Activated T-cell treated with anti-CD3 and anti-CD28 coated beads for 48 hours (primary cell): ENCODE measurements around the gene PPP1R12A.

Experiments
- DNase-seq: peaks from one replicate; pipeline ENCODE4 v3.0.0-alpha.2; 2020; ENCODE audit warnings: low read depth

Gene PPP1R12A

DNA sequence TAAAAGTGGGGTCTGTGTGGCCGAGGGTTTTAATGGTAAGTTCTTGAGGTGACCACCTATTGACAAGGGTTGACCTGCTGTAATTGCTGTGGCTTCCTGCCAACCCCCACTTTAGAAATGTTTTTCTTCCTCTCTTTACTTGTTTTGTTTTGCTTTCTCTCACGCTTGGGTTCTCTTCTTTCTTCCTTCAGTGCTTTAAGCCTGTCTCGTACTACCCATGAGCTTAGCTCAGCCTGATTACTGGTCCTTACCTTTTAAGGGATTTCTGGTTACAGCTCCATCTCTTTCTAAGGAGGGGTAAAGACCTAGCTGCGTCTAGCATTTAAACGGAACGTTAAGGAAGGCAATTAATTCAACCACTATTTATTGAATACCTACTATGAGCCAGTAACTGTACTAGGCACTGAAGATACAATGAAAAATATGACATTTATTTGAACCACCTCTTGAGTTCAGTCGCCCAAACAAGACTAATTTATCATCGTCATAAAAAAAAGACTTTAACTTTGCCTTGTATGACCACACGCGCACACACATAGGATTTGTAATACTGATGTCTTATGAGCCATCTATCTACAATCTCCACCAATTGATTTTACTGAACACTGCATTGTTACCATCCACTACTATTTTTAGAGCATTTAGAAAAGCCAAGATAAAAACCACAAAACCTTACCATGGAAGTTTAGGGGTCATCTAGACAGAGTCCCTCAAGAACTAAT is 888 bp upstream of the PPP1R12A start:
- no peak for DNase-seq

DNA sequence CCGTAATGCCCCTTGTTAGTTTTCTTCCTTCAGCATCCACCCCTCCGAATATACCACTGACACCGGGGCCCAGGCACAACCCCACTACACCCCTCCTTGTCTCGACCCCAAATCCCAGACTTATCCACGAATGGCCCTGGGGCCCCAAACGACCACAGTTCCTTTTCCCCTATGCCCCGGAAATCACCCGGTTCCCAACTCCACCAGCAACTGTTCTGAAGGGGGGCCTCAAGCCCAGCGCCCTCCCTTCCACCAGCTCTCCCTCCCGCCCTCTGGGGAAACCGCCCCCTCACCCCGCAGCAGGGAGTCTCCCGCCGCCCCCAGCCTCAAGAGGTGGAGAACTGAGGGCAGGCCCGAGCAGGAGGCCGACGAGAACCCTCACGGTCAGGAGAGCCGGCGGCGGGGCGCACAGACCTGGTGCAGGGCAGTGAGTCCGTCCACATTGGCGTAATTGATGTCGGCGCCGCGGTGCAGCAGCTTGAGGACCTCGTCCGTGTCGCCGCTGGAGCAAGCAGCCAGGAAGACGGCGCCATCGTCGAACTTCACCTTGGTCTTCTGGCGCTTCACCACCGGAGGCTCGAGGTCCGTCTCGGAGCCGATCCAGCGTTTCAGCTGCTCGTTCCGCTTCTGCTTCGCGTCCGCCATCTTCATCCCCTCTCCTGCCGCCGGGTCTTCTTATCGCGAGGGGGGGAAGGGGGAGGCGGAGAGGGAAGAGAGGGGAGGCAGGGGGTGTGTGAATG is 446 bp downstream of the PPP1R12A start:
- peak; percentile 31 for DNase-seq

DNA sequence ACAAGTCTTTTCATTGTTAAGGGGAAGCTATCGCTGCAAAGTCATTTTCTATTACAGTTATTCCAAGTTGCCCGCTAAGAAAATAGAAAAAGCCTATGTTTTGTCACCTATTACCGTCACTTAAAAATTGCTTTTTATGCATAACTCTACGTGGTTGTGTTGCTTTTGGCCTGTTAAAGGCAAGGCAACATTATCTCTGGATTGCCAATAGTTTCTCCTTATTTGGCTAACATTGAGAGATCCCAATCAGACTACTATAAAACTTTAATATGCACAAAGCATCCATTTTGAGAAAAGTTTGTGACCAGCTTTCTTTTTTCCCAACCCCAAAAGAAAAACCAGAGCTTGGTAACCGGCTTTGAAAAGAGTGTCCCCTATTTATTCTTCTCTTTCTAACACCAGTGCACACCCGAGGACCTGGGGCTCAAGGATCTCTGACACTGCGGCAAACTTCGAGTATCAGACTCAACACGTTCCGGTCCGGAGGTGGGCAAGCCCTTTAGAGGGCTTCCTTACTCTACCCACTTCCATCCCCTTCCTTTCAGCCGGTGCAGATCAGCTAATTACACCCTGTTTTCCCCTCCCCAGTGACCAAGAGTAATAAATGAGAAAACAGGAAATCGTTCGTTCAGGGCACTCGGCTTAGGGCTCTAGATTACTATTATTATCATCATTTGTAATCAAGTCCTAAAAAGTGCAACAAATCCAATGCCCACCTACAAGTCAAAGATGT is 1.2 kb downstream of the PPP1R12A start:
- no peak for DNase-seq

DNA sequence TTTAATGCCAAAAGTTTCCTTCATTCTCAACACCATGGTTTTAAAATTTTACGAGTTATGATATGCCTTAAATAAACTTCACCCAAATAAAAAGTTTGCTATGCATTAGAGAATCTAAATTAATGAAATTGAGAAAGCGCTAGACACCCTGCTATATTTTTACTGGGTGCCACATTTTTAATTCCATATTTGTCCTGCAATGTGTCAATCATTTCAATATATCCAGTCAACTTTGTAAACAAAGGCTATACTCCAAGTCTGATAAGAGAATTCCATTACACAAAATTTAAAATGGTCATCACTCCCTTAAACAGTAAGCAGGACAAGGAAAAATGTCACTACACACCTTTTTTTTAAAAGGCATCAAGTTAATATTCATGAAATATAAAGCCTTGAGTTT is 1.9 kb downstream of the PPP1R12A start:
- DNase-seq, result no peak

DNA sequence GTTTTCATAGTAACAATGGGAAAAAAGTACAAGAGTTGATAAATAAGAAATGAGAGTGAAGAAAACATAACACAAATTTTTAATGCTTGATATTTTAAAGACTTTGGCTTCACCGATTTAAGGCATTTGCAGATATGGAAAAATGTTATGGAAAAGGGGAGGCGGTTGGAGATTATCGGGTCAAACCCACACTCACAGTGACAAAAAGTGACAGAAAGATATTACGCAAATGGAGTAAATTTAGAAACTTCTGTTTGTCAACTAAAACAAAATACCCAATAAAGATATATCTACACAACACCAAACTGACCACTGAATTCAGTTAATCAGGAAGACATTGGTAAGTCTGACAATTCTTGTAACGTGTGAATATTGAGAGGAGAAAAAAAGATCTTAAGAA is 2.5 kb downstream of the PPP1R12A start:
- no peak for DNase-seq

DNA sequence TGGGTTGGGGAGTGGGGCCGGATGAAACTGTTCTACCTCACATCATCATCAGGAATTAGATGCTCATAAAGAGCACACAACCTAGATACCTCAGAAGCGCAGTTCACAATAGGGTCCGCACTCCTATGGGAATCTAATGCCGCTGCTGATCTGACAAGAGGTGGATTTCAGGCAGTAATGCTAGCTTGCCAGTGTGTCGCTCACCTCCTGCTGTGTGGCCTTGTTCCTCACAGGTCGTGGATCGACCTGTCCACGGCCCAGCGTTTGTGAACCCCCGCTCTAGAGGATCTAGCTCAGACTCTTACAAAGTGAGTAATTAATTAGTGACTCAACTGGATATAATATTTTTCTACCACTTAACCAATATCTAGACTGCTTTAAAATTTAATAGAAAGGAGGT is 5.8 kb downstream of the PPP1R12A start:
- no peak for DNase-seq

DNA sequence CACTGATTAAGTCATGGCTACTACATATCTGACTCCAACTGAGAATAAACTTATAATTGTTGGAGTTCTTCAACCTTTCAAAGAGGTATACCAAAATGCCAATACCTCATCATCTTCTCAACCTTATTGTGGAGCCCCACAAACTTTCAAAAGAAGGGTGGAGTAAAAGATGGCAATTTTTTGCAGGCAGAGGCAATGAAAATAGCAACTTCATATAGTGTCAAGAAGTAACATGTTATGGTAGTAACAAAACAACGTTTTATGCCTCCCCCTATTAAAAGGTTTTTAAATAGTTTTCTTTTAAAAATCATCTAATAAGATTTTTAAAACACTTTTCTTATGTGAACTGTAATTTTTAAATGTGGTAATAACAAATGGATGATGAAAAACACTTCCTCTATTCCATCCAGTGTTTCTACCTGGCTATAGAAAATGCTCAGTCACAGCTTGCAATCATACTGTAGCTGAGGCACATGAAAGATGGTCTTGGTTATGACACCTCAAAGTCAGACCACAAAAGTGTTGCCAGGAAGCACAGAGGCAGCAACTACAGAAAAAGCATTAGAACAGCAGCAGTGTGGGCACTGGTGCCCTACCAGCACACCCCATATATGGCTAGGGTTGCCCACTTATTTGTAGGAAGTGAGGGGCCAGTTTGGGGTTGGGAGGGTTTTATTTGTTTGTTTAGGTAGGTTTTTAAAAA is 7.0 kb downstream of the PPP1R12A start:
- DNase-seq, result no peak

DNA sequence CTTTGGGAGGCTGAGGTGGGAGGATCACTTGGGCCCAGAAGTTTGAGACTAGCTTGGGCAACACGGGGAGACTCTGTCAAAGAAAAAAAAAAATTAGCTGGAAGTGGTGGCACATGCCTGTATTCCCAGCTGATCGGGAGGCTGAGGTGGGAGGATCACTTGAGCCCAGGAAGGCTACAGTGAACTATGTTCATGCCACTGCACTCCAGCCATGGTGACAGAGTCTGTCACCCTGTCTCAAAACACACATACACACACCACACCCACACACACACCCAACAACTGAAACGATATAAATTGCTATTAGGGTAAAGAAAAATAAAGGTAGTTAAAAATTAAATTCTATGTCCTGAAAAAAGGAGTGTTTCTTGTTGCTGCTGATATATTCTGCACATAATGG is 7.9 kb downstream of the PPP1R12A start:
- no peak for DNase-seq

DNA sequence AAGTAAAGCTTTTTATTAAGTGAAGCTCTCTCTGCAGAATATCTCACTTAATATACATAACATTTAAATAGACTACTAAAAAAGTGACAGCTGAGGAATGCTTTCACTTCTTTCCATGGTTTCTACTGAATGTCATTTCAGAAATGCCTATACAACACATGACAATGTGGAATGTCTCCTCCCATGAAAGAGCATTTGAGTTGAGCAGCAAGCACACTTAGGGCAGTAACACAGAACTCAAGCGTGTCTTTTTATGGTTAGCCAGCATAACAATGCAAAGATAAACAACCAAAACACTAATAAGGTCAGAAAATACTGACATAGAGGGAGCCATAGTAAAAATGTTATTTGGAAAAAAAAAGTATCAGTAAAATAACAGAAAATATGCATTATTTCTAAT is 9.4 kb downstream of the PPP1R12A start:
- no peak for DNase-seq

DNA sequence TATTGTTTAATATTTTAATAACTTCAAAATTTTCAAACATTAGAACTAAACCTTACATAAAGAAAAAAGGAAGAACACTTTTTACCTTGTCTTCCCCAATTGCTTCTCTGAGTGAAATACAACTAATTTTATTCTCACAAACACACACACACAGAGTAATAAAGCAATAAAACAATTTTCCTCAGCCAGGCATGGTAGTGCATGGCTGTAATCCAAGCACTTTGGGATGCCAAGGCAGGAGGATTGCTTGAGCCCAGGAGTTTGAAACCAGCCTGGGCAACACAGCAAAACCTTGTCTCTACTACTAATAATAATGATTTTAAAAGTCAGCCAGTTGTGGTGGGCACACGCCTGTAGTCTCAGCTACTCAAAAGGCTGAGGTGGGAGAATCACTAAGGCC is 13.1 kb downstream of the PPP1R12A start:
- no peak for DNase-seq

DNA sequence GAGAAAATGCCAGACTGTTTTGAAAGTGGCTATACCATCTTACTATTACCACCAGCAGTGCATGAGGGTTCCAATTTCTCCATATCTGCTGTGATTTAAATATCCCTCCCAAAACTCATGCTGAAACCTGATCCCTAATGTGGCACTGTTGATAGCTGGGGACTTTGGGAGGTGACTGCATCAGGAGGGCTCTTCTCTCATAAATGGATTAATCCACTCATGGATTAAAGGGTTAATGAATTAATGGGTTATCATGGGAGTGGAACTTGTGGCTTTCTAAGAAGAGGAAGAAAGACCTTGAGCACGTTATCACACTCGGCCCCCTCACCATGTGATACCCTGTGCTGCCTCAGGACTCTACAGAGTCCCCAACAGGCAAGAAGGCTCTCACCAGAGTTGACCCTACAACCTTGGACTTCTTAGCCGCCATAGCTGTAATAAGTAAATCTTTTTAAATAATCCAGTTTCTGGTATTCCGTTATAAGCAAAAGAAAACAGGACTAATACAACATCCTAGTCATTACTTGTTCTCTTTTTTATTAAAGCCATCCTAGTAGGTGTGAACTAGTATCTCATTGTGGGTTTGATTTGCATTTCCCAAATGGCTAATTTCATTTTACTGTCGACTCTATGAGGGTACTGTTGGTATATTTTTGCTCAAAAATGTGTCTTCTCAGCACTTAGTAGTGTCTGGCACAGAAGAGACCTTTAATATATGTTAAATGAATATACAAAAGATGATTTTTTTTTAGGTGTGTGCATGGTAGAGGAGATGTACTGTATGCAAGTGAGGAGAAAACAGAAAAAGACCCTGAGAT is 14.3 kb downstream of the PPP1R12A start:
- DNase-seq, result no peak

DNA sequence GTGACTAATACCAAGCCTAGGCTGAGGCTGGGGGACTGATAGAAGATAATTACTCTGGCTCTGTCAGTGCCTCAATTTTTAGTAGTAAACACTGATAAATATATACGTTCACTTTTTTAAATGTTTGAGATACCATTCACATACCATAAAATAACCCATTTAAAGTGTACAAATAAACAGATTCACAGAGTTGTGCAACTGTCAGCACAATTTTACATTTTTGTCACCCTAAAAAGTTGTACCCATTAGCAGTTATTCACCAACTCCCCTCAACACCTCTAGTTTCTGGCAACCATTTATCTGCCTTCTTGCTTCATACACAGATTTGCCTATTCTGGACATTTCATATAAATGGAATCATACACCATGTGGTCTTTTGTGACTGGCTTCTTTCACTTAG is 15.1 kb downstream of the PPP1R12A start:
- DNase-seq, result no peak

DNA sequence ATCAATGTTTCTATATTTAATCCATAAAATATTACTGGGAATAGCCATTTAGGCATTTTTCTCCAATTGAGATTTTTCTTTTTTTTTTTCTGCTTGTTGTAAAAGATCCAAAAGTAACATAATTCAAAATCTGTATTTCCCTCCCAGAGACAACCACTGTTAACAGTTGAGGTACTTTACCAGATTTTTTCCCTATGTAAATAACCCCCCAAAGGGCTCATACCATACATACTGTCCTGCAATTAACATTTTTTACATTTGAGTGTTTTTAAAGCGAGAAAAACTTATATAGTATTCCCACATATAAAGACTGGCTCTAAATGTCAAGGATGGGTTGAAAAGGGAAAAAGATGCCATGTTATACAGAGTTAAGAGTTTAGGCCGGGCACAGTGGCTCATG is 18.1 kb downstream of the PPP1R12A start:
- no peak for DNase-seq

DNA sequence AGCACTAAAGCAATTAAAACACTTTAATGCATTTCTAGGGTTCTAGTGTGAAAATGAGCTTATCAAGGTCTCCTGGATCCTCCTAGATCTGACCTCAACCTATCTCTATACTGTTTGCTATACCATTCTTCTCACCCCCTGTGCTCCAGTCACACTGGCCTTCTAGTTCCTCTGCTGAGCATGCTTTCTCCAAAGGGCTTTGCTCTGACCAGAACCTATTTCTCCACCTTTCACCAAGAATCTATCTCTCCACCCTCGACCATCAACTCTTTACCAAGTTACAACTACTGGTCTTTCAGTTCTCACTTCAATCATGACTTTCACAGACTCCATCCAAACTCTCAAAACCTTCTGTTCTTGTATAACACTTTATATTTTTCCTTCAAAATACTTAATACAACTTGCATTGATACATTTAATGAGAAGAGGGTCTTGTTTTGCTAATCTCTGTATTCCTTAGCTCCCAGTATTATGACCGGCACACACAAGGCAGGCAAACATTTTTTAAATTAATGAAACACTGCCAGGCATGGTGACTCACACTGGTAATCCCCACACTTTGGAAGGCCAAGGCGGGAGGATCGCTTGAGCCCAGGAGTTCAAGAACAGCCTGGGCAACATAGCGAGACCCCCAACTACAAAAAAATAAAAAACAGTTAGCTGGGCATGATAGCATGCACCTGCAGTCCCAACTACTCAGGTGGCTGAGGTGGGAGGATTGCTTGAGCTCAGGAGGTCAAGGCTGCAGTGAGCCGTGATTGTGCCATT is 22.8 kb downstream of the PPP1R12A start:
- DNase-seq, result no peak

DNA sequence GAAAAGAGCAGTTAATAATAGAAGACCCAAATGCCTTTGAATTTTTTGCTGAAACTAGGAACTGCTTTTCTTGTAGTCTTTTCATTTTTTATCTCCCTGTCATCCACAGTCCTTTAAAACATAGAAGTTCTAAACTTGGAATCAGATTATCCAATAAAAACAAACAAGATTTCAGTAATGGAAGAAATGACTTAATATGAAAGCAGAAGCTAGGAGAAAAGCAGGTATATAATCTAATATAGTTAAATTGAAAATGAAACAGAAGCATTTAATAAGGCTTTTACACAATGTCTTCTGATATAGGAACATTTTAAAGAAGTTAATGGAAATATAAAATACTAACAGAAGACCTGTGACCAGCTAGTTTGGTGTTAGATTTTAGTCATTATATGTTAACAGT is 26.5 kb downstream of the PPP1R12A start:
- no peak for DNase-seq

DNA sequence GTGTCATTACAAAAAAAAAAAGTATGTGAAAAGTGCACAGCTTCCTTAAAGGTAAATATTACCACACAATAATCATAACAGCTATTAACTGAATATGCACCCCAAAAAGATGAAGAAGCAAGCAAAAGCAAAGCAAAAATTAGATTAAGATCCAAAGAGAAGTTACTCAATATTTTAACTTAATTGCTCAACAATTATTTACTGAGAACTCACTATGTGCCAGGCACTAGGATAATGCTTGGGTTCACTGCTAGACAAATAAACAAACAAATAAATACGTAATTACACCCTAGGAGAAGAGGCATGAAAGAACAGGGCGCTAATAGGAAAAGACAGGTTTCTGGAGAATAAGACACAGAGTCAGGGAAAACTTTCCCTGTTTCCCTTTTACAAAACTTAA is 33.4 kb downstream of the PPP1R12A start:
- DNase-seq, result no peak

DNA sequence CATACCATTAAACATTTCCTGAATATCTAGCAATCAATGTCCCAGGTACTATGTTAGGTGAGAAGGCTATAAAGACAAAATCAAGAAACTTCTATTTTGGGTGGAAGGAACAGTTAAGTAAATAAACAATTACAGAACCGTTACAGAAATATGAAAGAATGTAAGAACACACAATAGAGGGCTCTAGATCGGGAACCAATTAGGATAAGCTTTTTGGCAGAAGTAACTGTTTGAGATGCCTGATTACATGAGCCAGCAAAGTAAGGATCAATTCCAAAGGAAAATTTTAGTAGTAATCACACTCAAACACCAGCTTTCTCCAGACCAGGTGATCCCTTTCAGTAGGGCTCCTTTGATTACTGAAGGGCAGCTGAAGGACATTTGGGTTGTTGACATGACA is 33.9 kb downstream of the PPP1R12A start:
- DNase-seq, result no peak

DNA sequence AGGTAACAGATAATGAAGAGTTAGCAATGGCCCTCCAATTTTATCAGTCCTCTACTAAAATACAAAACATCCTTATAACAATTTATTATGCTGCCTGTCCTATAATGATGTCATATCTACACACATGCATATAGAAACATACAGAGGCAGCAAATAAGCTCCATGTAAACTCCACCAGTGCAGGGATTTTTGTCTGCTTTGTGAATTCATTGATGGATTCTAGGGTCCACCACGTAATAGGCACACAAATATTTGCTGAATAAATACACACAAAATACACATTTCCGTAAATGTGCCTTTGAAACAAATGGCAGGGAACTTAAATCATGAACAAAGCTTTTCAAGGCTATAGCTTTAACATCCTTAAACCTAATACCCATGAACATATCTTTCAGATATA is 34.7 kb downstream of the PPP1R12A start:
- DNase-seq, result no peak

DNA sequence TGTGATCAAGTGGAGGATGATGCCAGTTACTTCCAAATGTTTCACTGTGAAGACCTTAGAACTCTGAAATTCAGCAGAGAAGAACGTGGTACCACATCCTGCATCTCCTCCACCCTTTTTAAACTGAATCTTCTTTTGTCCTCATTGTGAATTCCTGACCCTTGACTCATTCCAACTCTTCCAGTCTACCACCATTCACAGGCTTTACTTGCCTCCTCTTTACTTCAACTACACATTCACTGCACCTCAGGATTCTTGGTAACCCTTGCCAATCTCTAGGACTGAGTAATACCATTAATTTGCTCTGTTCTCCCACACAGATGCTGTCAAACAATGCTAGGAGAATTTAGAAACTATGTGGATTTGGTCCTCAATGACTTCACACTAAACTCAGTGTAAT is 37.3 kb downstream of the PPP1R12A start:
- no peak for DNase-seq

DNA sequence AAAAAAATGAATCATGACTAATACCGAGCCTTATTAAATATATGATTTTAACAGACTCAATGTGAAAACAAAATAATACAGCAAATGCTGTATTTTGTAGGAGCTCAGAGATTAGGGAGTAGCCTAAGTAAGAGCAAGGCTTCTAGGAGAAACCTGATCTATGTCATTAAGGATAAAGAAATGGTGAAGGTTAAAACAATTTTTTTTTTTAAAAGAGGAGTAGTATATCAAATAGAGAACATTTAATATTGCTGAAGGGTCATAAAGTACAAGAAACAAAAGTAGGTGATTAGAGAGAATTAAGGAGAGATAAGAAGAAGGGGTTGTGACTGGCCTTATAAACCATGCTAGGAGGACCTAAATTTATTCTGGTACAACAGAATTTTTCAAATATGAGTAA is 39.1 kb downstream of the PPP1R12A start:
- no peak for DNase-seq

DNA sequence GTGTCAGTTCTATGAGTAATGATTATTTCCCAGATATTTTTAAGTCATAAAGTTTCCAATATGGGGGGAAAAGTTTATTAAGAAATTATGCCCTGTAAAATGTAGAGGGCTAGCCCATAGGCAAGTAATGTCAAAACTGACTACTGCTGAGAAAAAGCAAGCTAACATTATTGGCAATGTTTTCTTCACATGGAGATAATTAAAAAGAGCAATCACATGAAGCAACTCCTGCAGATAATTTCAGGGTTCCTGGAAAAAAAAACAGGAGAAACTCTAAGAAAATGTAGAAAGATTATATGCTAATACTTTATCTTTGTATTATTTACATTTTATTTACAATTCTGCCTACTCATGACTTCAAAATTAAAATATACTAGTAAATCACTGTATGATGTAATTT is 39.8 kb downstream of the PPP1R12A start:
- no peak for DNase-seq
